ENCODE data around the gene ACTR1A.
A peak's percentile ranks its signal among the peaks of the same experiment; 100 is the strongest.

ACTR1A gene

DNA sequence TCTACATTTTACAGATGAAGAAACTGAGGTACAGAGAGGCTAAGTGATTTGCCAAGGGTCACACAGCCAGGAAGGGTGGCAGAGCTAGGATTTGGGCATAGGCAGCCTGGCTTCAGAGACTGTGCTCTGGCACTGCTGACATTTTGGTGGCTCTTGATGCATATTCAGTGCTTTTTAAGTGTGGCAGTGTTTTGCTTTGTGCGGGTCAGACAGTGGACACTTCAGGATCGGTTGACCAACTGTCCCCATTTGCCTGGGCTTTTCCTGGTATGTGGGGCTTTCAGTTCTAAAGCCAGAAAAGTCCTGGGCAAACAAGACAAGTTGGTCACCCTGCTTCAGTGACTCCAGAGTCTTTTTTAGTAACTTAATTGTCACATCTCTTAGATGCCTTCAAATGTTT lies 36.3 kb upstream of the ACTR1A start:
- peak overlapping the region; percentile 46 for H3K27ac ChIP-seq (ENCODE audit: low read length, poor library complexity, severe bottlenecking)
- H2BK15ac ChIP-seq (ENCODE audit: low read depth, poor library complexity, severe bottlenecking) = no peak overlapping the region
- H4K91ac ChIP-seq (ENCODE audit: low read length) = no peak overlapping the region
- H2BK5ac ChIP-seq (ENCODE audit: low read depth, low read length, poor library complexity, severe bottlenecking) = no peak overlapping the region
- H3K4me3 ChIP-seq (ENCODE audit: insufficient read depth in 1 of 2, low read depth in 1 of 2, low read length in 2 of 2) = no peak overlapping the region
- 93% methylated on average over 2 of the region's 2 CpGs for WGBS
- no peak overlapping the region for H3K23ac ChIP-seq (ENCODE audit: low read length in 2 of 2)
- H3K9ac ChIP-seq (ENCODE audit: low read length) = no peak overlapping the region
- no peak overlapping the region for H3K14ac ChIP-seq (ENCODE audit: low read length in 2 of 2)
- H3K4me1 ChIP-seq (ENCODE audit: control insufficient read depth, insufficient read depth, low read depth, low read length) = peaks cover 6% of the 10 kb centered on the region
- H2BK120ac ChIP-seq (ENCODE audit: low read depth, low read length) = no peak overlapping the region
- H4K8ac ChIP-seq (ENCODE audit: low read length) = no peak overlapping the region
- H2BK12ac ChIP-seq (ENCODE audit: low read length in 2 of 2) = no peak overlapping the region
- H2AK5ac ChIP-seq (ENCODE audit: low read length, severe bottlenecking) = no peak overlapping the region
- peaks cover 3 to 14% of the 10 kb centered on the region in 2 experiments for H3K36me3 ChIP-seq (ENCODE audit: control insufficient read depth in 1 of 2, insufficient read depth in 2 of 2, low read depth in 1 of 2, low read length in 2 of 2)
- H3K4ac ChIP-seq (ENCODE audit: low read depth in 1 of 2, low read length in 2 of 2) = no peak overlapping the region
- H3K18ac ChIP-seq (ENCODE audit: low read depth in 1 of 2, low read length in 2 of 2) = no peak overlapping the region
- no peak for DNase-seq
- H2AFZ ChIP-seq (ENCODE audit: low read depth, low read length) = no peak overlapping the region
- H3K27me3 ChIP-seq (ENCODE audit: control insufficient read depth in 1 of 2, insufficient read depth in 1 of 2, low read length in 2 of 2) = no peaks in the 10 kb centered on the region
- no peak overlapping the region for H3K4me2 ChIP-seq (ENCODE audit: low read length, poor library complexity, severe bottlenecking)
- H3K79me1 ChIP-seq (replicated peaks; ENCODE audit: low read length, poor library complexity, severe bottlenecking) = peaks cover 17% of the 10 kb centered on the region
- H3K9me3 ChIP-seq (ENCODE audit: control insufficient read depth, low read length) = no peaks in the 10 kb centered on the region

DNA sequence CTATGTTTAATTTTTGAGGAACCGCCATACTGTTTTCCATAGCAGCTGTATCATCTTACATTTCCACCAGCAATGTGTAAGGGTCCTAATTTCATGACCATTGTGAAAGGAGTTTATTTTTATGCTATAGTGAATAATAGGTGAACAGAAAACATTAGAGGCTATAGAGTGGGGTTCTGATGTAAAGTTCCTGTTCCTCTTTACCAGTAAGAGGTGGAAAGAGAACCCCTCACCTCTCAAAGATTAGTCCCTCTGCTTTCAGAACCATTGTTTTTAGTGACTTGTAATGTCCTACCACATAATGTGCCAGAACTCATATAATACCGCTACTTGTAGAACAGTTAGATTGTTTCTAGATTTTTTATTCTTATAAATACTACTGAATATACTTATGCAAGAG lies 35.4 kb upstream of the ACTR1A start:
- Histone ChIP-seq H3K27ac (ENCODE audit: low read length, poor library complexity, severe bottlenecking) (no peak overlapping the region), H3K4me3 (ENCODE audit: insufficient read depth in 1 of 2, low read depth in 1 of 2, low read length in 2 of 2) (no peak overlapping the region), H3K4me1 (ENCODE audit: control insufficient read depth, insufficient read depth, low read depth, low read length) (peaks cover 6% of the 10 kb centered on the region), H3K79me1 (replicated peaks; ENCODE audit: low read length, poor library complexity, severe bottlenecking) (peaks cover 18% of the 10 kb centered on the region), H3K9me3 (ENCODE audit: control insufficient read depth, low read length) (no peaks in the 10 kb centered on the region), H3K18ac (ENCODE audit: low read depth in 1 of 2, low read length in 2 of 2) (no peak overlapping the region), H2AFZ (ENCODE audit: low read depth, low read length) (no peak overlapping the region), H2BK120ac (ENCODE audit: low read depth, low read length) (no peak overlapping the region), H3K14ac (ENCODE audit: low read length in 2 of 2) (no peak overlapping the region), H2BK12ac (ENCODE audit: low read length in 2 of 2) (no peak overlapping the region), H3K4me2 (ENCODE audit: low read length, poor library complexity, severe bottlenecking) (no peak overlapping the region), H2BK15ac (ENCODE audit: low read depth, poor library complexity, severe bottlenecking) (no peak overlapping the region), H3K9ac (ENCODE audit: low read length) (no peak overlapping the region), H4K8ac (ENCODE audit: low read length) (no peak overlapping the region), H3K4ac (ENCODE audit: low read depth in 1 of 2, low read length in 2 of 2) (no peak overlapping the region), H4K91ac (ENCODE audit: low read length) (no peak overlapping the region), H2AK5ac (ENCODE audit: low read length, severe bottlenecking) (no peak overlapping the region), H3K23ac (ENCODE audit: low read length in 2 of 2) (no peak overlapping the region), H3K36me3 (ENCODE audit: control insufficient read depth in 1 of 2, insufficient read depth in 2 of 2, low read depth in 1 of 2, low read length in 2 of 2) (peaks cover 3 to 14% of the 10 kb centered on the region in 2 experiments), H3K27me3 (ENCODE audit: control insufficient read depth in 1 of 2, insufficient read depth in 1 of 2, low read length in 2 of 2) (no peaks in the 10 kb centered on the region), H2BK5ac (ENCODE audit: low read depth, low read length, poor library complexity, severe bottlenecking) (no peak overlapping the region)
- no peak for DNase-seq
- 100% methylated on average over 1 of the region's 2 CpGs for WGBS

DNA sequence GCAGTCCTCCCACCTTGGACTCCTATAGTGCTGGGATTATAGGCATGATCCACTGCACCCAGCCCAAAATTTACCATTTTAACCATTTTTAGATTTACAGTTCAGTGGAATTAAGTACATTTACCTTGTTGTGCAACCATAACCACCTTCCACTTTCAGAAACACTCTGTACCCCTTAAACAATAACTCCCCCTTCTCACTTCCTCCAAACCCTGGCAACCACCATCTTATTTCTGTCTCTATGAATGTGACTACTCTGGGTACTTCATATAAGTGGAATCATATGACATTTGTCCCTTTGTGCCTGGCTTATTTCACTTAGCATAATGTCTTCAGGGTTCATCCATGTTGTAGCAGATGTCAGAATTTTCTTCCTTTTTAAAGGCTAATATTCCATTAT lies 34.9 kb upstream of the ACTR1A start:
- Histone ChIP-seq H4K8ac (ENCODE audit: low read length) (no peak overlapping the region), H3K4me1 (ENCODE audit: control insufficient read depth, insufficient read depth, low read depth, low read length) (peaks cover 3% of the 10 kb centered on the region), H3K23ac (ENCODE audit: low read length in 2 of 2) (no peak overlapping the region), H3K4me2 (ENCODE audit: low read length, poor library complexity, severe bottlenecking) (no peak overlapping the region), H3K9ac (ENCODE audit: low read length) (no peak overlapping the region), H4K91ac (ENCODE audit: low read length) (no peak overlapping the region), H2AFZ (ENCODE audit: low read depth, low read length) (no peak overlapping the region), H3K27ac (ENCODE audit: low read length, poor library complexity, severe bottlenecking) (no peak overlapping the region), H2BK5ac (ENCODE audit: low read depth, low read length, poor library complexity, severe bottlenecking) (no peak overlapping the region), H3K4ac (ENCODE audit: low read depth in 1 of 2, low read length in 2 of 2) (no peak overlapping the region), H3K18ac (ENCODE audit: low read depth in 1 of 2, low read length in 2 of 2) (no peak overlapping the region), H3K4me3 (ENCODE audit: insufficient read depth in 1 of 2, low read depth in 1 of 2, low read length in 2 of 2) (no peak overlapping the region), H3K9me3 (ENCODE audit: control insufficient read depth, low read length) (no peaks in the 10 kb centered on the region), H2BK15ac (ENCODE audit: low read depth, poor library complexity, severe bottlenecking) (no peak overlapping the region), H2AK5ac (ENCODE audit: low read length, severe bottlenecking) (no peak overlapping the region), H2BK12ac (ENCODE audit: low read length in 2 of 2) (no peak overlapping the region), H3K27me3 (ENCODE audit: control insufficient read depth in 1 of 2, insufficient read depth in 1 of 2, low read length in 2 of 2) (no peaks in the 10 kb centered on the region), H2BK120ac (ENCODE audit: low read depth, low read length) (no peak overlapping the region), H3K14ac (ENCODE audit: low read length in 2 of 2) (no peak overlapping the region), H3K36me3 (ENCODE audit: control insufficient read depth in 1 of 2, insufficient read depth in 2 of 2, low read depth in 1 of 2, low read length in 2 of 2) (peaks cover 6 to 20% of the 10 kb centered on the region in 2 experiments), H3K79me1 (replicated peaks; ENCODE audit: low read length, poor library complexity, severe bottlenecking) (peaks cover 24% of the 10 kb centered on the region)
- DNase-seq = no peak

DNA sequence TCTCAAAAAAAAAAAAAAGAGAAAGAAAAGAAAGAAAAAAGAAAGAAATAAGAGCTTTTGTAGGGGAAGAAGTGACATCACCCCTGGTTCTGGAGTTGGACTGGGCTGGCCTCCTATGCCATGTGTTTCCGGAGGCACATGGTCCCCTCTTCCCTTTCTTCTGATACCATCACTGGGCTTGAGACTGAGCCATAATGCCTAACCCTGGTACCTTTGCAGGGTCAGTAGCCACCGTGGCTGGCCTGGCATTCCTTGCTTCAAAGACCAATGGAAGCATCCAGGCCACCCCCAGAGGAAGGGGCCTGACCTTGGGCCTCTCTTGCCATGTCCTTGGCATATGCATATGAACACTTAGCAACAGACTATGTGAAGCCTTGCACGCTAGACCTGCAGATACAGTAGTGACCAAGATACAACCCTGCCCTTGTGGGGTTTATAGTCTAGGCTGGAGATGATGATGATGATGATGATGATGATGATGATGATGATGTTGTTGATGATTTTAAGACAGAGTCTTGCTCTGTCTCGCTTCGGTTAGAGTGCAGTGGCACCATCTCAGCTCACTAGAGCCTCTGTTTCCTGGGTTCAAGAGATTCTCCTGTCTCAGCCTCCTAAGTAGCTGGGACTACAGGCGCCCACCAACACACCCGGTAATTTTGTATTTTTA lies 33.1 kb upstream of the ACTR1A start:
- Histone ChIP-seq H3K27me3 (ENCODE audit: control insufficient read depth in 1 of 2, insufficient read depth in 1 of 2, low read length in 2 of 2) (no peaks in the 10 kb centered on the region), H3K14ac (ENCODE audit: low read length in 2 of 2) (no peak overlapping the region), H3K4me1 (ENCODE audit: control insufficient read depth, insufficient read depth, low read depth, low read length) (peaks cover 3% of the 10 kb centered on the region), H4K8ac (ENCODE audit: low read length) (no peak overlapping the region), H4K91ac (ENCODE audit: low read length) (no peak overlapping the region), H2BK120ac (ENCODE audit: low read depth, low read length) (no peak overlapping the region), H3K27ac (ENCODE audit: low read length, poor library complexity, severe bottlenecking) (no peak overlapping the region), H3K23ac (ENCODE audit: low read length in 2 of 2) (no peak overlapping the region), H3K4me3 (ENCODE audit: insufficient read depth in 1 of 2, low read depth in 1 of 2, low read length in 2 of 2) (no peak overlapping the region), H3K79me1 (replicated peaks; ENCODE audit: low read length, poor library complexity, severe bottlenecking) (peaks cover 33% of the 10 kb centered on the region), H3K9ac (ENCODE audit: low read length) (no peak overlapping the region), H3K36me3 (ENCODE audit: control insufficient read depth in 1 of 2, insufficient read depth in 2 of 2, low read depth in 1 of 2, low read length in 2 of 2) (peaks cover 9 to 22% of the 10 kb centered on the region in 2 experiments), H2BK15ac (ENCODE audit: low read depth, poor library complexity, severe bottlenecking) (no peak overlapping the region), H3K4me2 (ENCODE audit: low read length, poor library complexity, severe bottlenecking) (no peak overlapping the region), H3K18ac (ENCODE audit: low read depth in 1 of 2, low read length in 2 of 2) (no peak overlapping the region), H2BK5ac (ENCODE audit: low read depth, low read length, poor library complexity, severe bottlenecking) (no peak overlapping the region), H3K9me3 (ENCODE audit: control insufficient read depth, low read length) (no peaks in the 10 kb centered on the region), H2AK5ac (ENCODE audit: low read length, severe bottlenecking) (no peak overlapping the region), H2BK12ac (ENCODE audit: low read length in 2 of 2) (no peak overlapping the region), H2AFZ (ENCODE audit: low read depth, low read length) (no peak overlapping the region), H3K4ac (ENCODE audit: low read depth in 1 of 2, low read length in 2 of 2) (no peak overlapping the region)
- WGBS = 96% methylated on average over 7 of the region's 7 CpGs
- DNase-seq = no peak
